HG03378 (cell line): ENCODE results near the gene NRG3.
"Not testable (repeated sequence)": the region's sequence is repeated elsewhere in the genome, so short reads cannot be mapped to it uniquely, and the experiment has no call there.

Experiments
- ATAC-seq: cut with Tn5 transposase; IDR thresholded peaks from one replicate; pipeline ENCODE4 v1.9.1; 2021; ENCODE audit warnings: mild to moderate bottlenecking, moderate library complexity; ENCODE audit not compliant: unreplicated experiment

NRG3 gene

DNA sequence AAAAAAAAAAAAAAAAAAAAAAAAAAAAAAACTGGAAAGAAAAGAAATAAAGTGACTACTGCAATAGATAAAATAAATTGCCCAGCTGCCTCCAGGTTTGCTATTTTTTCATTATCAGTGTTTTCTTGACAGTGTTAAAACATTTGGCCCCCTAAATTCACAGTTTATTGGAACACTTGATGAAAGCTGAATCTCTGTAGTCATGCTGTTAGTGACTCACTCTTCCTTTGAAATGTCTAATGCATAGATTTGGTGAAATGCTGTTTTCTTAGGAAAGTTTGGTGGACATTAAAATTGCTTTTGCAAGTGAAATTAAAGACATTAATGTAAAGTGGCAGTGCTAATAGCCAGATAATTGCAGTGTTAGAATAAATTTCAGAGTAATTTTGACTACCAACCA, 785.2 kb downstream of the NRG3 start:
- ATAC-seq = no peak

- ATAC-seq = no peak
Measured at GRCh38 chr10:82660986-82661385, 786.0 kb downstream of the NRG3 start.

DNA sequence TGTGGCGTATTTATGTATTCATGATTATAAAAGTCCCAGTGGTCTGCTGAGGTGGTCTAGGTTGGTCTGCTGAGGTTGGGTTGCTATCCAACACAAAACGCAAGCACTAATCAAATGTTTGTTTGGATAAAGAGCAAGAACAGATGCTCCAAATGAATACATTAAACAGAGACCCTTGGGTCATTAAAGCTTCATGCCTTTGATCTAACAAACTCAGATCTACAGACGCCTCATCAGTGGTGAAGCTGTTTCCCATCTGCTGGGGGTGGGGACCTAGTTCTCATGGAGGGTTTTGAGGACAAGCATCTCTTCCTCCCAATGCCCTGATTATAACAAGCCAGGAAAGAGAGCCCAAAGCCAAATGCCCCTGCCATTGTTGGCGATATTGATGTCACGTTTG, 786.7 kb downstream of the NRG3 start:
- no peak for ATAC-seq

GRCh38 chr10:82668221-82668895, 793.4 kb downstream of the NRG3 start:
- ATAC-seq = no peak

- ATAC-seq = no peak
Measured at GRCh38 chr10:82674036-82674435, 799.0 kb downstream of the NRG3 start.

DNA sequence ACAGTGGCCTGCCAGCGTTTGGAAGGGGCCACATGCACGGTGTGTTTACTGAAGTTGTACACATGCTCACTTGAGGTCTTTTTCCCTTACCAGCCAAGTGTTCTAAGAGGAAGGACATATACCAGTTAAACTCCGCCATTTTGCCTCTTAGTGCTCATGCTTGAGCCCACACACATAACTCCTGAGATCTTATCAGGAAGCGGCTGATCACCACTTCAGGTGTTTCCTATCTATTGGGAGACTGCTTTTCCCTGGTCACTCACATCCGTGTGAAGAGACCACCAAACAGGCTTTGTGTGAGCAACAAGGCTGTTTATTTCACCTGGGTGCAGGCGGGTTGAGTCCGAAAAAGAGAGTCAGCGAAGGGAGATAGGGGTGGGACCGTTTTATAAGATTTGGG, 802.9 kb downstream of the NRG3 start:
- ATAC-seq = not testable (repeated sequence)

- not testable (repeated sequence) for ATAC-seq
Measured at GRCh38 chr10:82678451-82678850, 803.5 kb downstream of the NRG3 start.

GRCh38 chr10:82680608-82681007, 805.6 kb downstream of the NRG3 start:
- no peak for ATAC-seq

DNA sequence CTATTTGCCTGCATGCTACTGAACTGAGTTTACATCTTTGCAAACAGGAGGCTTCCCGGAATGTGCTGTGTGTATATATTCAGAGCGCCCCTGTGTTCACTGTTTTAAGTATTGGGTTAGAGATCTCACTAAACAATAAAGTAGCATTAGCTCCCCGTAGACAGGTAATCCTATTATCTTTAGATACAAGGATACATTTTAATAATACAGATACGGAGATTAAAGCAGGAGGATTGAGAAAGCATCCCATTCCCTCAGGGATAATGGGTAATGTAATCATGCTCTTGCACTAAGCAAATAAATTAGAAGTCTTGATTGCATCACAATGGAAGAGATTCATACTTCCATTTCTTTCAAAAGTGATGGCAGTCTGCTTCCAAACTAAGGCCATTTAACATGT, 809.0 kb downstream of the NRG3 start:
- ATAC-seq = no peak

DNA sequence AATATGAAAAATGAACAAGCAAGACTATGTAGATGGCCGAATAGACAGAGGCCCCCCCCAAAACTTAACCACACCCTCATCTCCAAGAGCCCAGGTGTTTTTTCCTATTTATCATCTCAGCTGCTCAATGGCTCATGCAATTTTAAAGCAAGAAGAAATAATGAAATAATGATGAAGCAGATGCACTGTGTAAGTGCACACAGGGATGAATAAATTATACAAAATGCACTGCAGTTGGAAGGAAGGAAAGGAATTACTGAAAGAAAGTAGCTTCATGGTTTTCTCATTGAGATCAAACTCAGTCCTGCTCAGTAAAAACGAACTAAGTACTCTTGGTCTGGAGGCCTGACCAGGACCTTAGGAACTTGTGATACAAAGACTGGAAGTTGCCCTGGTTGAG, 810.1 kb downstream of the NRG3 start:
- no peak for ATAC-seq

- ATAC-seq = no peak
Measured at GRCh38 chr10:82691211-82691610, 816.2 kb downstream of the NRG3 start.

- ATAC-seq = no peak
Measured at GRCh38 chr10:82692458-82692857, 817.5 kb downstream of the NRG3 start.

DNA sequence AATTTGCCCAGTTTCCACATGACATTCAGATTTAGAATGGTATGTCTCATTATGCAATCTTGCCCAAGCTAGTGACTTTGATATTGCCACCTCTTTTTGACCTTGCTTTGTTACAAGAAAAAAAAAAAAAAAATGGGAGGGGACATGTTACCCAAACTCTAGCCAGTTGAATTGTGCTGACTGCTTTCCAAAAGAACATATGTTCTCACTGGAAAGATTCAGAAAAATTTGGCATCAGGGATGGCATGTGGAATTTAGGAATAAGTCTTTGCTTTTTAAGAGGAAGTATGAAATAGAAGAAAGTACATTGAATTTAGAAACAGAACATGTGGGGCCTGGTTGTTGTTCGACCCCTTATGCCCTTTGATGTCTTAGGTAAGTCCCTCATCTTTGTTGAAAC, 846.8 kb downstream of the NRG3 start:
- ATAC-seq = no peak

GRCh38 chr10:82722273-82722672, 847.3 kb downstream of the NRG3 start:
- ATAC-seq = no peak

DNA sequence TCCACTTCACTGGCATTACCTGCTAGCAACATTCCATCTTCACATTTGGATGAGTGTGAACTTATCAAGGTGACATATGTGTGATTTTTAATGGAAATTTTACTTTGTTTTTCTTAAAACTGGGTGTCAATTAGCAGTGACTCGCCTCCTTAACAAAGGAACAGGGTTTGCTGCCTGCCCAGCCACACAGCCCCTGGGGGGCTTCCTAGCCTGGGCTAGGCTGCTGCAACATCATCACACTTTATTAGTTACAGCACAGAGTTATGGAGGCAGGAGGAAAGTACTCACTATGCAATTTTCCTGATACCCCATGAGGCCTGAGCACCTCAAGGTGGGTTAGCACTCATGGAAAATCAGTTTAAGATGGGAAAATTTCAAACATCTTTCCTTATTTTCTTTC, 861.3 kb downstream of the NRG3 start:
- no peak for ATAC-seq

DNA sequence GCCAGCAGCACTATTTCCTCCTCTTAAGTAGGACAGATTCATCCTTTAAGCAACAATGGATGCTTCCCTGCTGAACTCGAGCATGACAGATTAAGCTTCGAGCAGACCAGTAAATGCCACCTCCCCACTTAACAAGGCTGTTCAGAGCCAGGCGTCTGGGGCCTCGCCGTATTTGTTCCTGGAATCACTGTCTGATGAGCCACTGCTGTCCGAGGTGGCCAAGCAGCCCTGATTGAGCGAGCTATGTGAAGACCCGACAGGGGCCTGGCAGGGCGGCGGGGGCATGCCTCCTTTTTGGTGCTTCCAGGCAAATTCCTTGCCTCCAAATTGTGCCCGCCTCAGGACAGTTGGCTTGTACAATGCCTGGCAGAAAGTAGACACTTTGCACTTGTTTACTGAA, 862.6 kb downstream of the NRG3 start:
- ATAC-seq = no peak

- no peak for ATAC-seq
Measured at GRCh38 chr10:82738592-82738991, 863.6 kb downstream of the NRG3 start.

GRCh38 chr10:82742478-82742877, 867.5 kb downstream of the NRG3 start:
- no peak for ATAC-seq

- no peak for ATAC-seq
Measured at GRCh38 chr10:82742898-82743297, 867.9 kb downstream of the NRG3 start.

DNA sequence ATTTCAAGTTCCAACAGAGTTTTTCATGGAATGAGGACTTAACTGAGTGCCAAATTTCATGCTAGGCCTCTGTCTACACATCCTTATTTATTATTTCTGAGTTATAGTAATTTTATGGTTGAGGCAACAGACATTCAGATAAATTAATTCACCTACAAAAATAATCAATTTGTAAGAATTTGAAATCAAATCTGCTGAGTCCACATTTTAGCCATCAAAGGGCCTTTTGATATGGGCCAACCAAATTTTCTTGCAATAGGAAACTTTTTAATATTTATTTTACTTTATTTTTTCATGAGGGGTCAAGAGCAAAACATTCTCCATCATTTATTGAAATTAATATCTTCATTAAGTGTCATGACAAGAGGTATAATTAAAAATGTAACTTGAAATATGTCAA, 875.5 kb downstream of the NRG3 start:
- no peak for ATAC-seq

- no peak for ATAC-seq
Measured at GRCh38 chr10:82757397-82757796, 882.4 kb downstream of the NRG3 start.

DNA sequence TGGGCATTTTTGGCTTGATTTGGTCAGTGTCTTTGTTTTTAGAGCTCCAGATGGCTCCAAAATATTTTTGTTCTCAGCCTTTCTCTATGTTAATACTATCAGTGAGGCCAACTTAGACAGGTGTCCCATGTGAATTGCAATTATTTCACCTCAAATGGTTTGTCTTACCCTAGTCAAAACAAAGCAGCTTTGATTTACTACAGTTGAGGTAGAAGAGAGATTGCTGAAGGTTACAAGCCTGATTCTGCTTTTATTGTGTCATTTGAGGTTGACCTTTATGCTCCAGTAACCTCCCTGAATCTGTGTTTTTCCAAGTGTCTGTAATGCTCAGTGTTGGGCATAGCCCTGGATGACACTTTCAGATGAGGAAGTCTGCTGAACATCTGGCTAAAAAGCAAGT, 882.9 kb downstream of the NRG3 start:
- ATAC-seq = no peak

- no peak for ATAC-seq
Measured at GRCh38 chr10:82759050-82759449, 884.1 kb downstream of the NRG3 start.
